A549 (cell line): Measurements from ENCODE around the gene TOP2A. TPM values are rescaled to one million over a fixed set of nuclear protein-coding genes. Genes with fewer than 3 reads are reported as not detected.

Experiments used
- ATAC-seq, 2 experiments: fragments of 200-7000 bp in 1 of 2; fragments of >200 bp in 1 of 2; cut with Nextera tagmentation in 1 of 2; cut with Tn5 transposase in 1 of 2; 3 replicates each; pipeline versions ENCODE4 v1.8.0 to v1.9.1; 2018 to 2020; ENCODE audit warnings: mild to moderate bottlenecking in 1 of 2, moderate library complexity in 1 of 2
- CTCF ChIA-PET: fragments of 300-600 bp; sonication (Branson Sonifier 250); formaldehyde crosslinking; extraction: SDS; loops from one replicate; lab custom pipeline; 2021; ENCODE audit warnings: antibody characterized with exemption, inconsistent platforms; lab: Yijun Ruan, JAX
- POLR2A ChIA-PET: fragments of 350-600 bp; formaldehyde crosslinking; extraction: SDS; loops from one replicate; lab custom pipeline; 2021; ENCODE audit warnings: antibody characterized with exemption, inconsistent platforms; lab: Yijun Ruan, JAX
- DNase-seq, 2 experiments: peaks; one replicate each; pipeline versions ENCODE4 v3.0.0 to v3.0.0-alpha.2; 2011 to 2016; ENCODE audit warnings: low read depth in 1 of 2, low spot score in 1 of 2
- FAIRE-seq: peaks from 2 replicates; lab custom pipeline; 2011; peaks lifted over from hg19 to GRCh38; lab: Jason Lieb, UNC
- H3K27ac ChIP-seq, 2 experiments: fragments of >200 bp; sonication (Bioruptor Twin); formaldehyde crosslinking; 3 replicates each; pipeline ENCODE4 v1.5.1; 2016 to 2017
- H3K4me1 ChIP-seq: fragments of >200 bp; sonication (Bioruptor Twin); formaldehyde crosslinking; 3 replicates; pipeline ENCODE4 v1.6.1; 2016
- H3K4me2 ChIP-seq: fragments of >200 bp; sonication (Bioruptor Twin); formaldehyde crosslinking; 3 replicates; pipeline ENCODE4 v1.6.1; 2016
- H3K4me3 ChIP-seq: fragments of >200 bp; sonication (Bioruptor Twin); formaldehyde crosslinking; 3 replicates; pipeline ENCODE4 v1.5.1; 2016
- H3K9me3 ChIP-seq: fragments of >200 bp; sonication (Bioruptor Twin); formaldehyde crosslinking; 3 replicates; pipeline ENCODE4 v1.6.1; 2016
- CBX2 ChIP-seq: fragments of 200-600 bp; sonication (generic); IDR thresholded peaks from 2 replicates; pipeline ENCODE4 v1.6.1; 2016; ENCODE audit warnings: low read depth, mild to moderate bottlenecking, borderline replicate concordance
- CBX8 ChIP-seq: fragments of 200-600 bp; sonication (generic); IDR thresholded peaks from 2 replicates; pipeline ENCODE4 v1.6.1; 2016
- CHD4 ChIP-seq: fragments of 200-600 bp; sonication (generic); IDR thresholded peaks from 2 replicates; pipeline ENCODE4 v1.6.1; 2016; ENCODE audit warnings: antibody characterized with exemption, mild to moderate bottlenecking, borderline replicate concordance
- CTCF ChIP-seq: fragments of >200 bp; sonication (Bioruptor Twin); formaldehyde crosslinking; IDR thresholded peaks from 3 replicates; pipeline ENCODE4 v1.5.1; 2016
- EHMT2 ChIP-seq: fragments of 200-600 bp; sonication (generic); IDR thresholded peaks from 2 replicates; pipeline ENCODE4 v1.6.1; 2016; ENCODE audit warnings: antibody characterized with exemption, low read depth, mild to moderate bottlenecking, moderate library complexity
- ESRRA ChIP-seq: fragments of 150-350 bp; IDR thresholded peaks from 2 replicates; pipeline ENCODE4 v1.6.1; 2014; ENCODE audit warnings: mild to moderate bottlenecking, low read length, borderline replicate concordance
- FOSL2 ChIP-seq, 2 experiments: fragments of 450-650 bp in 1 of 2; fragments of >200 bp in 1 of 2; sonication (Bioruptor Twin) in 1 of 2; formaldehyde crosslinking; IDR thresholded peaks; 2 replicates each; pipeline versions ENCODE4 v1.5.0 to v1.6.1; 2016 to 2020; ENCODE audit warnings: mild to moderate bottlenecking in 1 of 2, moderate library complexity in 1 of 2
- HDAC2 ChIP-seq: fragments of 200-600 bp; sonication (generic); IDR thresholded peaks from 2 replicates; pipeline ENCODE4 v1.6.1; 2016
- HMGXB4 ChIP-seq: fragments of 250-450 bp; sonication (Bioruptor Pico); IDR thresholded peaks from 2 replicates; pipeline ENCODE4 v1.5.0; 2021; ENCODE audit warnings: mild to moderate bottlenecking, moderate library complexity, borderline replicate concordance
- HOXA7 ChIP-seq: fragments of 250-450 bp; sonication (Bioruptor Pico); IDR thresholded peaks from 2 replicates; pipeline ENCODE4 v1.5.0; 2020; ENCODE audit warnings: mild to moderate bottlenecking, moderate library complexity
- HOXB5 ChIP-seq: fragments of 250-450 bp; sonication (Bioruptor Pico); IDR thresholded peaks from 2 replicates; pipeline ENCODE4 v1.5.0; 2020; ENCODE audit warnings: mild to moderate bottlenecking, moderate library complexity
- JUNB ChIP-seq: fragments of >200 bp; sonication (Bioruptor Twin); formaldehyde crosslinking; IDR thresholded peaks from 2 replicates; pipeline ENCODE4 v1.6.1; 2016
- KDM5A ChIP-seq: fragments of 200-600 bp; sonication (generic); IDR thresholded peaks from 2 replicates; pipeline ENCODE4 v1.6.1; 2016; ENCODE audit warnings: antibody characterized with exemption, mild to moderate bottlenecking
- MAFK ChIP-seq: fragments of 450-650 bp; IDR thresholded peaks from 2 replicates; pipeline ENCODE4 v1.6.1; 2014; ENCODE audit not compliant: partially characterized antibody
- MAZ ChIP-seq: fragments of 150-350 bp; IDR thresholded peaks from 2 replicates; pipeline ENCODE4 v1.6.1; 2014; ENCODE audit warnings: antibody characterized with exemption, low read depth, low read length, borderline replicate concordance
- MYC ChIP-seq: IDR thresholded peaks from 2 replicates; pipeline ENCODE4 v1.6.1; 2012; ENCODE audit warnings: mild to moderate bottlenecking, inconsistent platforms, low read length, improper control_type of control experiment, borderline replicate concordance
- RAD21 ChIP-seq, 2 experiments: fragments of >200 bp in 1 of 2; sonication (Bioruptor Twin) in 1 of 2; formaldehyde crosslinking in 1 of 2; IDR thresholded peaks in 1 of 2; conservative IDR thresholded peaks in 1 of 2; 2 replicates in 1 of 2; 3 replicates in 1 of 2; pipeline ENCODE4 v1.6.1; 2012 to 2018; ENCODE audit warnings: inconsistent platforms in 1 of 2
- RARB ChIP-seq: fragments of 250-450 bp; sonication (Bioruptor Pico); IDR thresholded peaks from 2 replicates; pipeline ENCODE4 v1.8.0; 2021; ENCODE audit warnings: mild to moderate bottlenecking, moderate library complexity
- RCOR1 ChIP-seq: fragments of 150-350 bp; IDR thresholded peaks from 2 replicates; pipeline ENCODE4 v1.6.1; 2014; ENCODE audit warnings: antibody characterized with exemption, low read length, low read depth
- REST ChIP-seq: fragments of 200-600 bp; sonication (generic); IDR thresholded peaks from 2 replicates; pipeline ENCODE4 v1.6.1; 2016; ENCODE audit warnings: antibody characterized with exemption, mild to moderate bottlenecking, moderate library complexity
- SMC3 ChIP-seq: fragments of >200 bp; sonication (Bioruptor Twin); formaldehyde crosslinking; IDR thresholded peaks from 3 replicates; pipeline ENCODE4 v1.6.1; 2018; ENCODE audit warnings: inconsistent platforms
- SREBF2 ChIP-seq: fragments of 450-650 bp; IDR thresholded peaks from 2 replicates; pipeline ENCODE4 v1.6.1; 2014; ENCODE audit warnings: mild to moderate bottlenecking, moderate library complexity
- TFCP2L1 ChIP-seq: fragments of 250-450 bp; sonication (Bioruptor Pico); IDR thresholded peaks from 2 replicates; pipeline ENCODE4 v1.5.0; 2021; ENCODE audit warnings: mild to moderate bottlenecking
- USF2 ChIP-seq: fragments of 450-650 bp; IDR thresholded peaks from 2 replicates; pipeline ENCODE4 v1.6.1; 2014; ENCODE audit warnings: antibody characterized with exemption
- ZC3H11A ChIP-seq: fragments of 450-650 bp; IDR thresholded peaks from 2 replicates; pipeline ENCODE4 v1.6.1; 2014; ENCODE audit warnings: antibody characterized with exemption, mild to moderate bottlenecking
- ZNF302 ChIP-seq: fragments of 250-450 bp; sonication (Bioruptor Pico); IDR thresholded peaks from 2 replicates; pipeline ENCODE4 v1.9.0; 2021; ENCODE audit warnings: inconsistent platforms, mild to moderate bottlenecking, moderate library complexity
- WGBS: methylation state at CpG from one replicate; pipeline ENCODE4 v1.1.6; 2017; ENCODE audit errors: missing lambda C conversion rate; 5-methylcytosine and 5-hydroxymethylcytosine counted together
- polyA plus RNA-seq, 4 experiments: library from polyadenylated mRNA; depleted of rRNA in 3 of 4; stranded (reverse); fragments of >200 nt; fragmentation: RNase III in 1 of 4; extraction: RNeasy Plus Mini Kit Qiagen cat#74134 plus additional on column Dnase treatment in 1 of 4; gene quantifications; 2 replicates in 3 of 4; 3 replicates in 1 of 4; pipeline ENCODE4 v1.2.3, GENCODE V29; 2011 to 2017

TOP2A gene
- polyA plus RNA-seq, 2 of the 4 experiments (the other 2 are of a cell fraction), result 226 to 416 TPM

DNA sequence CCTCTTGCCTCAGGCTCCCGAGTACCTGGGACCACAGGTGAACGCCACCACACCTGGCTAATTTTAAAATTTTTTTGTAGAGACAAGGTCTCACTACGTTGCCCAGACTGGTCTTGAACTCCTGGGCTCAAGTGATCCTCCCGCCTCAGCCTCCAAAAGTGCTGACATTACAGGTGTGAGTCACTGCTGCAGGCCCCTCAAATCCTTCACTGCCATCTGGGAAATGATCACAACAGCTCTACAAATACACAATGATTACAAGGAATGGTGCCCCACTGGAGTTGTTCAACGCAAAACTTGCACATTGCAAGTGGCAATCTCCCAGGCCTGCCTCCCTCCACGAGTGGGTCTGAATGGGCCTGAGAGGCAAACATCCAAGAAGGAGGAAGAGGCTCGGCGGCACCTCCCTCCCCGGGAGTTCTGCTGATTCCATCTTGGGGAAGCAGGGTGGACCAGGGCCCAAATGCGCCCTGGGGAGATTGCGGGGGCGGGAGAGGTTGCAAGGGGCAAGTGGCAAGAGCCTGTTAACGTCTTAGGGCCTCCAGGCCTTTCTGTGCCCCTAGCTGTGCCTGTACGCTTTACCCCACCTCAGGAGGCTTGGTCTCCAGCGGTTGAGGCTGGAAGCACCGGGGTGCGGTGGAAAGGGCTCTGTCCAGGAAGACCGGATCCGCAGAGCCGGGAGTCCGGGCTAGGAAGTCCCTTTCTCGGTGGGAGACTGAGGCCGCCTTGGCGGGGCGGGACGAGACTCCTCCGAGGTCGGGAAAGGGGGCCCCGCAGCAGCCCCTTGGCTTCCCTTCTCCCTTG is 24.9 kb upstream of the TOP2A start (continued):
- no peak for TF ChIP-seq REST
- TF ChIP-seq TFCP2L1, result peak; percentile 72; the same call in 1 of the 2 replicates
- TF ChIP-seq HOXB5 (CRISPR knock-in tag), result 0 out of 2 replicates have a peak, but pooled peaks have one; percentile 19
- no peak for TF ChIP-seq FOSL2 (IDR thresholded peaks at IDR 0.05)
- TF ChIP-seq FOSL2 (CRISPR knock-in tag; IDR thresholded peaks at IDR 0.05), result peak; percentile 57
- TF ChIP-seq ESRRA, result no peak
- TF ChIP-seq JUNB, result no peak
- TF ChIP-seq CBX8, result no peak
- no peak for TF ChIP-seq MYC
- TF ChIP-seq SMC3, result no peak
- TF ChIP-seq KDM5A, result no peak
- no peak for TF ChIP-seq EHMT2
- no peak for TF ChIP-seq HMGXB4 (CRISPR knock-in tag)
- no peak for TF ChIP-seq HDAC2
- TF ChIP-seq ZC3H11A, result no peak
- no peak; the same call in 2 of the 3 replicates for TF ChIP-seq CTCF
- no peak for TF ChIP-seq CBX2
- TF ChIP-seq SREBF2, result no peak
- TF ChIP-seq MAFK, result peak; percentile 92
- TF ChIP-seq USF2, result no peak

GRCh38 chr17:40440166-40440565 is 22.5 kb upstream of the TOP2A start:
- DNase-seq, result no peak
- H3K4me3 ChIP-seq, result no peak overlapping the region
- H3K9me3 ChIP-seq, result no peaks in the 10 kb centered on the region
- ATAC-seq, result no peak
- H3K27ac ChIP-seq, result peak overlapping the region in 1 of 2 experiments; percentile 98; a peak in 3 of 6 replicates
- H3K4me2 ChIP-seq, result no peak overlapping the region
- POLR2A ChIA-PET, result no interaction called here
- CTCF ChIA-PET, result interaction anchor here (0.7 to 37.5 kb wide), 26 partner anchors 9 to 351 kb away, joined by 3 to 822 read pairs (median 5); partner anchors contain the start of genes CCR7, GJD3 and TOP2A
- 62% methylated on average over 4 of the region's 4 CpGs for WGBS
- no peak for FAIRE-seq
- H3K4me1 ChIP-seq, result peaks cover 12% of the 10 kb centered on the region
- TF ChIP-seq MYC (no peak), ZNF302 (CRISPR knock-in tag) (no peak), CHD4 (no peak), MAZ (no peak), RAD21 (conservative IDR thresholded peaks at IDR 0.05 in 1 of 2, IDR thresholded peaks at IDR 0.05 in 1 of 2) (no peak), REST (no peak), ZC3H11A (no peak), CBX8 (no peak), RARB (no peak), JUNB (no peak), RCOR1 (no peak), HDAC2 (no peak), HOXA7 (no peak)
